Activated CD8-positive, alpha-beta memory T cell treated with anti-CD3 and anti-CD28 coated beads, Interleukin-2, amount 50 U/mL, for 1 hour (primary cell): ENCODE data around the gene TNFAIP1.
"Not testable (repeated sequence)": the region's sequence is repeated elsewhere in the genome, so short reads cannot be mapped to it uniquely, and the experiment has no call there.

Source experiments
- DNase-seq: peaks from one replicate; pipeline ENCODE4 v3.0.0-alpha.2; 2020; ENCODE audit errors: extremely low read depth

The TNFAIP1 gene

DNA sequence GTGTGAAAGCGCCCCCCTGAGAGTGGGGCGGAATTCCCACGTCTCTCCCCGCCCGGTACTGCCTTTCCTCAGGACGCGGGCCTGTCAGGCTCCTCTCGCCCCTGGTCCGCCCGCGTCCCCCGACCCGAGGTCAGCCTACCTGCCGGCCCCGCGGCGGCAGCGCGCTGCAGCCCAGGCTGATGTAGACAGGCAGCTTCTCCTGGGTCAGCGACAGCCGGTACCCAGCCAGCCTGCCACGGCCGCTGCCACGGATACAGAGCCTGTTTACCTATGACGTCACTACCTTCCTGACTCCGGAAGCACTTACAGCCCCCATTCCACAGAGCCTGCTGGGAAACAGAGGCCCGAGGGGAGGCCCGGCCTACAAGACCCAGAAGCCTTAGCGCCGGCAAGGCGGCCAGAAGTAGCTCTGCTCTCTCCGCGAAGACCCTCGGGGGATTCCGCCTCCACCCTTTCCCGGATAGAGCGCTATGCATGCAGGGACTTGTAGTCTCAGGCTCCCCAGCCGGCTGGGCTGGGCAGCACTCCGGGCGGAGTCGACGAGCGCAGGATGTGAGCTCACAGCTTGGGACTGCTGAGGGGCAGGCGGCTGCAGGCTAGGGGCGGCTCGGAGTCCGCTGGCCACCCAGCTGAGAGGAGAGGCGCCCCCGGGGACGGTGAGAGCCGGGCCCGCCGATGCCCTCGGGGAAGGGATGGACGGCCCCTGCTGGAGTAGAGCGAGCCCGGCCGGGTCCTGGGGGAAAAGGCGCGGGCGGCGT, at the start of gene TNFAIP1, which contains the start of gene IFT20:
TSS of gene TNFAIP1 (plus strand) at position 561 of the 758 bp plus-strand sequence. CDS start 3,761 bp downstream, outside the sequence.
TSS of gene IFT20 (minus strand) at position 272 of the 758 bp plus-strand sequence. CDS start 3,487 bp downstream, outside the sequence.
- peak; percentile 93 for DNase-seq

DNA sequence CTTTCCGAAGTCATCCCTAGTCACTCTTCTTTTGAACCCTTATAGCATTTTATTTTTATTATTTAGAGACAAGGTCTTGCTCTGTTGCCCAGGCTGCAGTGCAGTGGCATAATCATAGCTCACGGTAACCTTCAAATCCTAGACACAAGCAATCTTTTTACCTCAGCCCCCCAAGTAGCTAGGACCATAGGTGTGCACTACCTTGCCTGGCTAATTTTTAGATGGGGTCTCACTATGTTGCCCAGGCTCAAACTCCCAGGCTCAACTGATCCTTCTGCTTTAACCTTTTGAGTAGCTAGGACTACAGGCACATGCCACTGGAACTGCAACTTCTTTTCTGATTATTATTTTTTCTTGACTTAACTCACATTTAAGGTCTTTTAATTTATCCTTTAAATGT, 49.6 kb upstream of the TNFAIP1 start:
- no peak for DNase-seq

DNA sequence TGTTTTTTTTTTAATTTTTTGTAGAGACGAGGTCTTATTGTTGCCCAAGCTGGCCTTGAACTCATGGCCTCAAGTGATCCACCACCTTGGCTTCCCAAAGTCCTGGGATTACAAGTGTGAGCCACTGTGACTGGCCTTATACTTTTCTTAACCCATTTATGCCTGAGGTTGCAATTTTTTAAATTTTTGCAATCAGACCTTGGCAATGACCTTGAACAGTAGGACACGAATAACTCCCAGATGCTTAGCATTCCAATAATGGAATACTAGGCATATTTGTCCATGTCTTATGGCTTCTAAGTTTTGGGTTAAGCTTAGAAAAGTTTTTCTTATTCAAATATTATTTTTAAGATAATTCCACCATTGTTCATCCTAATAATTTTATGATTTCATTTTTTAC, 44.9 kb upstream of the TNFAIP1 start:
- no peak for DNase-seq

GRCh38 chr17:28291780-28292330, 43.7 kb upstream of the TNFAIP1 start:
- DNase-seq: no peak

DNA sequence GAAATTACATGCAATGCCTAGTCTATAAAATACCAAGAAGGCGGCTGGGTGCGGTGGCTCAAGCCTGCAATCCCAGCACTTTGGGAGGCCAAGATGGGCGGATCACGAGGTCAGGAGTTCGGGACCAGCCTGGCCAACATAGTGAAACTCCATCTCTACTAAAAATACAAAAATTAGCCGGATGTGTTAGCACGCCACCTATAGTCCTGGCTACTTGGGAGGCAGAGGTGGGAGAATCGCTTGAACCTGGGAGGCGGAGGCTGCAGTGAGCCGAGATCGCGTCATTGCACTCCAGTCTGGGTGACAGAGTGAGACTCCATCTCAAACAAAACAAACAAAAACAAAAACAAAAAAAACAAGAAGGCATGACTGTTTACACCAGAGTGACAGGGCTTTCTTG, 42.7 kb upstream of the TNFAIP1 start:
- not testable (repeated sequence) for DNase-seq

DNA sequence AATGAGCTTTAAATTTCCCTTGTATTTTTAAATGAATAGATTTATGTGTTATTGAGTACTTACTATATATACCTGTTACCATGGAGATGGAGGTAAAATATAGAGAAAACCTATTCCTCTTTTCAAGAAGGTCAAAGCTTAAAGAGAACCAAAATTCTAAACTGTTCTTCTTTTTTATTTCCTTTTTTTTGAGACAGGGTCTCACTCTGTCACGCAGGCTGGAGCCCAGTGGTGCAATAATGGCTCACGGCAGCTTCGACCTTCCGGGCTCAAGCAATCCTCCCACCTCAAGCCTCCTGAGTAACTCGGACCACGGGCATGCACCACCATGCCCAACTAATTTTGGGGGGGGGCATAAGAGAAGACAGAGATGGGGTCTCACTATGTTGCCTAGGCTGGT, 41.6 kb upstream of the TNFAIP1 start:
- DNase-seq: no peak

- no peak for DNase-seq
These were observed 39.6 kb upstream of the TNFAIP1 start for GRCh38 chr17:28295677-28296578.

- DNase-seq: no peak
These were observed 37.1 kb upstream of the TNFAIP1 start for GRCh38 chr17:28298449-28298848.

DNA sequence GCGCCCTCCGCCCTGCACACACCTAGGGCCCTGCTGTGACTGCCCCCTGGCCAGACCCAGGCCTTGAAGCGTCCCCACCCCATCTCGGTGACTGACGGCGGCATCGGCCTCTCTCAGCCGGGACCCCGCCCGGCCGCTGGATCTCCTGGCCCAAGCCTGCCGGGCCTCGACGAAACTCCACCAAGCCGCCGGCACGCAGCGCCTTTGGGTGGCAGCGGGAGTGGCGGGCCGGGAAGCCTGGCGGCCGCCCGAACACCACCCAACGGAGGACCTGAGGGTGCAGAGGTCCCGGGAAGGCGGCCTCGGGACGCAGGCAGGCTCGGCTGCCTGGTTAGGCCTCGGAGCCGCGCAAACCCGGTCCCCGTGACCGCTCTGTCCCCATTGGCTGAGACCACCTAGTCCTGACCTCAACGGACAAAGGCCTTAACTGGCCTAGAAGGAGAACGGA, 28.6 kb upstream of the TNFAIP1 start:
- DNase-seq: no peak

DNA sequence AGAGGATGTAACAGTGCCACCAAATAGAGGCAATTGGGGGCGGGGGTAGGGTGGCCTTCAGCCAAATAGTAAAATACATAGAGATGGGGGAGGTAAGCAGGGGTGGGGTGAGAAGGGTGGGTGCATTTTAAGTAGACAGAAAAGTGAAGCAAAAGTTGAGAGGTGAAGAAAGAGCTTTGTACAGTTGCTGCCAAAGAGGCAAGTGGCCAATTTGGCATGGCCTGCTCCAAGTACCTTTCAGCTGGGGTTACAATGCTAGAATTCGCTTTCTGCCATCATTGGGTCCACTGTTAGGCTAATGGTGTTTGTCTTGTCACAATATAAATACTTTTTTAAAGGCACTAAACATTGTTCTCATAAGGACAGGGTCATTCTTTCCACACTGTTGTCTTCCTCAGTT, 21.7 kb upstream of the TNFAIP1 start:
- DNase-seq: no peak

- DNase-seq: no peak
These were observed 19.5 kb upstream of the TNFAIP1 start for GRCh38 chr17:28315846-28316705.

DNA sequence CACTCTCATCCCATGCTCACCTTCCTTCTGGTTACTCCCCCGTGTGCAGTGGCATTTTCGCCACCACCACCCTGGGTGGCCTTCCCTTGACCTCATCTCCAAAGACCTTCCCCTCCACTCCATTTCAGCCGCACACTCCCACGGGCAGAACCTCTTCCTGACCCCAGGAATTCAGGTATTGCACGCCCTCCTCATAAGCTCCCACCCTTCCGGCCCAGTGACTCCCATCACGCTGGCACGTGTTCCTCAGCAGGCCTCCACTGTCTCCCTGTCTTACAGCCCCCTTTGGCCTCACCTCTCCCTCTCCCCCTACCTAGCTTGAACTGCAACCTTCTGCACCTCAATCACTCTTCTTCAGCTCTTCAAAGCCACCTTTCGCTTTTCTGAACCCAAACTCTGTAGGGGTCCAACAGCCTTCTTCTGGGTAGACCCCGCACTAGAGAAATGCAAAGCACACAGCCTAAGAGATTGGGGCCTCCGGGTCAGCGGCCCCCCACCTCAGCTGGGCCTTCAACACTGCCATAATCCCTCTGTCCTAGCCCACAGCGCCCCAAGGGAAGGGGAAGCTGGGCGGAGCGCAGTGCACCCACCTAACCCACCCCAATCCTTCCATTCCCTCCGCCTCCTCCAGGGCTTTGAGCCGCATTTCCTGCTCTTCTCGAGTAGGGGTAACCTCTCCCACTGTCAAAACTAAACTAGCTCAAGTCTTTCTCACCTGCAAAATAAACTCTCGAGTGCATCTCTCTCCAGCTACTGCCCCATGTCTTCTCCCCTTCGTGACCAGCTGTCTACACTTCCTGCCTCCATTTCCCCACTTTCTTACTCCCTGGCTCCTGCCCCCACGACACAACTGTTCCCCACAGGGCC, 18.2 kb upstream of the TNFAIP1 start:
- DNase-seq: no peak

GRCh38 chr17:28317966-28318758, 17.4 kb upstream of the TNFAIP1 start:
- DNase-seq: no peak

- peak; percentile 80 for DNase-seq
These were observed 16.6 kb upstream of the TNFAIP1 start, which contains the start of gene TMEM97 for GRCh38 chr17:28318759-28319597. Gene TMEM97 (plus strand): TSS chr17:28319200. CDS start chr17:28319240, 40 bp downstream.

- DNase-seq: no peak
These were observed 16.0 kb upstream of the TNFAIP1 start for GRCh38 chr17:28319598-28319935.

DNA sequence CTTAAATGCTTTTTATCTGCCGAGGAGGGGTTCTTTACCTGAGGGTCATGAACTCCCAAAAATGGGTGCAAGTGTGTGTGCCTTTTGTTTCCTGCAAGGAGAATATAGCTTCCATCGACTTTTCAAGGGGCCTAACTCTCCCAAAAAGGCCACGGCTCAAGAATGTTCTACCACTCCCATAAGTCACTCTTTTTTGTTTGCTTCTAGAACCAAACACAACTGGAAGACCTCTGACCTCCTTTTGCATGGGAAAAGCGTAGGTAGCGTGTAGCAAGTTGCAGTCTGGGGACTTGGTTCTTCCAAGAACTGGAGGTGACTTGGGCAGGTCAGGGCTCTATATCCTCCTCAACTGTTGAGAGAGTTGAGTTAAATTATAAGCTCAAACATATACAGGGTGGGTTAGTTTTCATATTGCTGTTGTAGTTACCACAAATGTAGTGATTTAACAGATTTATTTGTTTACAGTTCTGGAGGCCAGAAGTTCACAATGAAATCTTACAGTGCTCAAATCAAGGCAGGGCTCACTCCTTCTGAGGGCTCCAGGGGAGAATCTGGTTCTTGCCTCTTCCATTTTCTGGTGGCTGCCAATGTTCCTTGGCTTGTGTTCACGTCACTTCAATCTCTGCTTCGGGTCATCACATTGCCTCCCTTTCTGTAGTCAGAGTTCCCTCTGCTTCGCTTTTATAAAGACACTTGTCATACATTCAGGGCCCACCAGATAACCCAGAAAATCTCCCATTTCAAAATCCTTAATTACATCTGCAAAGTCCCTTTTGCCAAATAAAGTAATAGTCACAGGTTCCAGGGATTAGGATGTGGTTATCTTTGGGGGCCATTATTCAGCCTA, 15.1 kb upstream of the TNFAIP1 start:
- DNase-seq: no peak

- DNase-seq: no peak
These were observed 11.3 kb upstream of the TNFAIP1 start for GRCh38 chr17:28324267-28324745.
